Measurements from ENCODE around the gene ARSB.
"Not testable (repeated sequence)": the region's sequence is repeated elsewhere in the genome, so short reads cannot be mapped to it uniquely, and the experiment has no call there.

Gene ARSB

GRCh38 chr5:78735834-78736463 is 249.2 kb downstream of the ARSB start:
- no peak overlapping the region for H3K27ac ChIP-seq
- TF ChIP-seq ZFX (IDR thresholded peaks at IDR 0.05; ENCODE audit: borderline replicate concordance) (no peak), CTCF (IDR thresholded peaks at IDR 0.05) (no peak)

GRCh38 chr5:78734950-78735349 is 250.2 kb downstream of the ARSB start:
- TF ChIP-seq ZFX (IDR thresholded peaks at IDR 0.05; ENCODE audit: borderline replicate concordance) (no peak), CTCF (IDR thresholded peaks at IDR 0.05) (no peak)
- no peak overlapping the region for H3K27ac ChIP-seq

GRCh38 chr5:78734094-78734845 is 250.8 kb downstream of the ARSB start:
- TF ChIP-seq CTCF (IDR thresholded peaks at IDR 0.05) (no peak), ZFX (IDR thresholded peaks at IDR 0.05; ENCODE audit: borderline replicate concordance) (no peak)

GRCh38 chr5:78732721-78733120 is 252.4 kb downstream of the ARSB start:
- H3K27ac ChIP-seq = not testable (repeated sequence)

More at GRCh38 chr5:78734094-78734845, 250.8 kb downstream of the ARSB start:
- H3K27ac ChIP-seq = no peak overlapping the region

GRCh38 chr5:78731884-78732283 is 253.2 kb downstream of the ARSB start:
- TF ChIP-seq CTCF (IDR thresholded peaks at IDR 0.05) = no peak
- TF ChIP-seq ZFX (IDR thresholded peaks at IDR 0.05; ENCODE audit: borderline replicate concordance) = no peak
- H3K27ac ChIP-seq = no peak overlapping the region

GRCh38 chr5:78730300-78731094 is 254.6 kb downstream of the ARSB start:
- TF ChIP-seq CTCF (IDR thresholded peaks at IDR 0.05) (no peak), ZFX (IDR thresholded peaks at IDR 0.05; ENCODE audit: borderline replicate concordance) (no peak)
- H3K27ac ChIP-seq = no peak overlapping the region

GRCh38 chr5:78727786-78728761 is 257.0 kb downstream of the ARSB start:
- H3K27ac ChIP-seq = no peak overlapping the region
- TF ChIP-seq CTCF (IDR thresholded peaks at IDR 0.05) = no peak
- no peak for TF ChIP-seq ZFX (IDR thresholded peaks at IDR 0.05; ENCODE audit: borderline replicate concordance)

Data from 22Rv1 (cell line).